OCI-LY7 (cell line): ENCODE measurements around the gene TRIP6.

ENCODE experiments used
- CTCF ChIP-seq: fragments of 200-600 bp; sonication (generic); conservative IDR thresholded peaks from 2 replicates; pipeline ENCODE4 v1.5.1; 2014; ENCODE audit warnings: mild to moderate bottlenecking, antibody characterized with exemption, low read length, moderate library complexity, mixed read lengths
- EZH2phosphoT487 ChIP-seq: fragments of 200-600 bp; sonication (generic); IDR thresholded peaks from 2 replicates; pipeline ENCODE4 v1.6.1; 2018; ENCODE audit warnings: low read depth, borderline replicate concordance, mild to moderate bottlenecking, mixed run types, antibody characterized with exemption, low read length, moderate library complexity, mixed read lengths

GRCh38 chr7:100865938-100866728 is 1.1 kb upstream of the TRIP6 start:
- TF ChIP-seq CTCF = no peak
- TF ChIP-seq EZH2phosphoT487 = no peak
